Measurements from ENCODE around the gene GAD2.

Gene GAD2

DNA sequence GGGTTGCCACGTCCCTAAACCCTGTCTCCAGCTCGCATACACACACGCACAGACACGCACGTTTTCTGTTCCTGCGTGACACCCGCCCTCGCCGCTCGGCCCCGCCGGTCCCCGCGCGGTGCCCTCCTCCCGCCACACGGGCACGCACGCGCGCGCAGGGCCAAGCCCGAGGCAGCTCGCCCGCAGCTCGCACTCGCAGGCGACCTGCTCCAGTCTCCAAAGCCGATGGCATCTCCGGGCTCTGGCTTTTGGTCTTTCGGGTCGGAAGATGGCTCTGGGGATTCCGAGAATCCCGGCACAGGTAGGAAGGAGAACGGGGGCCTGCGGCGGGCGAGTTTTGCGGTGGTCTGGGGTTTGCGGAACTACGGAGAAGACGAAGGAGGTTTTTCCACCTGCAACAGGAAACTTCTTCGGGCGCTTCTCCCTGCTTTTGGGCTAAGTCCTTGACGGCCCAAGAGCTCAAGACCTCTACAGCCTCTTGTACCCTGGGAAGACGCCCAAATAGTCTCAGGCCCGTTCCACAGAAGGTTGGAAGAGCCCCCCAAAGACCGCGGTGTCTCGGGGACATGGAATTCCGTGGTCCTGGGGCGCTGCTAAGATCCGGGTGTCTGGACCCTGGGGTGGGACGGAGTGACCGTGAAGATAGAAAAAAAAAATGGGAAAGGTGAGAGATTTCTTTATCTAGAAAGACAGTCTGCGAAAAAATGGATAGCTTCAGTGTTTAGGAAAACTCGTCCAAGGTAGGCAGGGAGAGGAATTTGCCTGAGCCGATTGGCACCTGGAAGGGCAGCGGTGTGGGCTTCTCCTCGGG lies at the start of gene GAD2:
Gene GAD2 (plus strand): TSS at position 190 of the 811 bp plus-strand sequence. CDS start 36 bp downstream, at position 226.
- no peak for DNase-seq

DNA sequence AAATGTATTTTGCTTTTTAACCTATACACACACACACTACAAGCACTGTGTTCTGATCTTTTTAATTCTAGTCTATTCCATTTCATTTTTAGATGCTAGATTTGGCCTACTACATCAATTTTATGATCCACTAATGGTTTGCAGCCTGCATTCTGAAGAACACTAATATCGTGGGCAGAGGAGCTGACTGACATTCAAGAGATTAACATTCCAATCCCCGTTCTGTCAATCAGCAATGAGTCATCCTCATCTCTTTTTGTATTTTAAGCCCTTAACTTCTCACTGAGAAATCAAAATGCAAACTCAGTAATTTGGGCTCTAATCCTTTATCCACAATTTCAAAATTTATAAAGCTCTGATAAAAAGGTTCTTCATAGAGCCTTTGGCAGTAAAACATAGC lies 47.1 kb upstream of the GAD2 start:
- no peak for DNase-seq

DNA sequence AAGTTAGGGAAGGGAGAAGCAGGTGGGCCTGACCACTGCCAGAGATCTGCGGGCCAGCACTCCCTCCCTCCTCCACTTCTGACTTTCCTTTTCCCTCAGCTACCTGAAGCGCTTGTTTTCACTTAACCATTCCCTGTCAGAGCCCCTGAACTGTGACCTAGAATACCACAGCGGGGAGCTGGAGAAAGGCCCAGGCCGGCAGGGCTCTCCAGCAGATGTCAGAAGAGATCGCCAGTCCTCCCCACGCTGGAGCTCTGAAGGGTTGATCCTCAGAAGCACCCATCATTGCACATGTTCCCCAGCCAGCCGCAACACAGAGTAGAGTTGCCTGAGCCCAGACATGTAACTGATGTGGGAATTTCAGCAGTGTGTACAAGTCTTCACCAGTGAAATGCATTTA lies 44.4 kb upstream of the GAD2 start:
- no peak for DNase-seq

DNA sequence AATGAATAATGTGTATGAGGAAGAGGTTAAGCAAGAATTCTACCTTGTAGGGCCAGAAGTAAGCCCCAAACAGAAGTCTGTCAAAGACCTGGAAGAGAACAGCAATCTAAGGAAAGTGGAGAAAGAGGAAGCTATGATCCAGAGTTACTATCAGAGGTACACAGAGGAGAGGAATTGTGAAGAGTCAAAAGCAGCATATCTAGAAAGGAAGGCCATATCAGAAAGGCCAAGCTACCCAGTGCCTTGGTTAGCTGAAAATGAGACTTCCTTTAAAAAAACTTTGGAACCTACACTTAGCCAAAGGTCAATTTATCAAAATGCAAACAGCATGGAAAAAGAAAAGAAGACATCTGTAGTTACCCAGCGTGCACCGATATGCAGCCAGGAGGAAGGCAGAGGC lies 42.7 kb upstream of the GAD2 start:
- no peak for DNase-seq

DNA sequence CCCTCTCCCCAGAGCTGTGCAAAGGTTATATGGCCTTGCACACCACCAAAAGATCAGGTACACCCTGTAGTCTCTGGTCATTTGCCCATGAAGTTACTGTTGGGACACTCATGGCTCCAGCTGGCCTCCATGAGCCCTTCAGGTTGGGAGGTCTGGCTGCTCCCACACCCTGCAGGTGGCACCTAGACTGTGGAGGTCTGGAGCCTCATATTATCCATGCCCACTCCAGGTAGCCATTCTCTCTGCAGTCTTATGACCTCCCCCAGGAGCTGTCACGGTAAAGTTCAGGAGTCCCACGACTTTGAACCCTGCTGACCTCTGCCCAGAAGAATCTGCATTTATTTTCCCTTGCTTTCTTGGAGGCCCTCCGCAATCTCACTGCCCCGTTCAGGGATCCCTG lies 39.2 kb upstream of the GAD2 start:
- no peak for DNase-seq

DNA sequence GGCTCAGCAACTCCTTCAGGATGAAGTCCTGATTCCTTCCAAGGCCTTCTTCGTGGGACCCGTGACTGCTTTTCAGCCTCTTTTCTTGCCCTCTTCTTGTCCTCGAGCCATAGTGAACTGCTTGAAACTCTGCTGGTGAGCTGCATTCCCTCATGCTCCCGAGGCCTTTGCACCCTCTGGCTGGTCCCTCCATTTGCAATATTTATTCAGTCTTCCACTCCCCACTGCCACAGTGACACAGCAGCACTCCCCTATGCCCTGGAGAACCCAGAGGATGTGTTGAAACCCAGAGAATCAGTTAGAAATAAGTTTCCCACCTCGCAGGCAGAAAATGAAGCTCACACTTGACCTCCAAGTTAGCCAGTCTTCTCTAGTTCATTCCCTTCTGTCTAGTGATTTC lies 22.3 kb upstream of the GAD2 start:
- DNase-seq = no peak

DNA sequence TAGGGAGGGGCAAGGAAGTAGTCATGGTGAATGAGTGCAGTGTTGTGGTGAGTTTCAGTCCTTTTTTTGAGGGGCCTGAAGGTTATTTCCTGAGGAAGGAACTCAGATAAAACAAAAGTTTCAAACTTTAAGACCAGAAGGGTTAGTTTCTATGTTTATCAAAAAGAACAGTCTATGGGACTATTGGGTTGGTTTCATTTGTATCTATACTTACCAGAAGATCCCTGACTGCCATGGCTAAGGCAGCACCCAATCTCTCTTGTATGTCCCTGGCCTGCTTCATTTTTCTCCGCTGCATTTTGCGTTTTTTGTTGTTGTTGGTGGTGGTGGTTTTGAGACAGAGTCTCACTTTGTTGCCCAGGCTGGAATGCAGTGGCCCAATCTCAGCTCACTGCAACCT lies 19.3 kb upstream of the GAD2 start:
- DNase-seq = no peak

DNA sequence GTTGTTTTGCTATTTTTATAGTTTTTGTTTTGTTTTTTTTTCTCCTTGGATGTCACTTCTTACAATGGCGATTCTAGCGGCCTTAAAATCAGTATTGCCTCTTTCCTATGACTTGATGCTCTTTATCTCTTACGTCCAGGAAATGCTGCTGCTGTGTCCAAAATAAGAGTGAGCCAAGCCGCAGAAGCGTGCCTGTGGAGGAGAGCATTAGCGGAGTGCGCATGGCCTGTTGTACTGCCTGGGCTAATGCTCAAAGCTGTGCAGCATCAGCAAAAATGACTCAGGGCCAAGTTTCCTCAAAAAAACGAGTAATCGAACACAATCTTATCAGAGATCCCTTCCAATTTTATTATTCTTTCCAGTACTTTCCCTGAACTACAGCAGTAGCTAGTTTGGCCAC lies 18.5 kb upstream of the GAD2 start:
- DNase-seq = no peak

DNA sequence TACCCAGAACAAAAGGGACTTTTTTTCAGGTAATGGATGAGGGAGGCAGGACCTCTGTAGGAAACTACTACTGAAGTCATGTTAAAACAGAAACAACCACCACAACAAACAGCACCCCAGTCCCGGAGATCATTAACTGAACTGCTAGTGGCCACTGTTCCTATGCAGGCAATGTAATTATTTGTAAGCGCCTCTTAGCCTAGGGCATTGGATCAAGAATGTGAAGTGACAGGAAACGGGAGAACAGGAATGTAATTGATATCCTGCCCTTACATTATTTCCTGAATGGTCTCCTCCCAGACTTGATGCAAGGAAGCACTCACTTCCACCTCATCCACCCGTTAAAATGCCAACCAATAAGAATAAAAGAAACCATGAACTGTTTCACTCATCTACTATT lies 16.7 kb upstream of the GAD2 start:
- DNase-seq = no peak

DNA sequence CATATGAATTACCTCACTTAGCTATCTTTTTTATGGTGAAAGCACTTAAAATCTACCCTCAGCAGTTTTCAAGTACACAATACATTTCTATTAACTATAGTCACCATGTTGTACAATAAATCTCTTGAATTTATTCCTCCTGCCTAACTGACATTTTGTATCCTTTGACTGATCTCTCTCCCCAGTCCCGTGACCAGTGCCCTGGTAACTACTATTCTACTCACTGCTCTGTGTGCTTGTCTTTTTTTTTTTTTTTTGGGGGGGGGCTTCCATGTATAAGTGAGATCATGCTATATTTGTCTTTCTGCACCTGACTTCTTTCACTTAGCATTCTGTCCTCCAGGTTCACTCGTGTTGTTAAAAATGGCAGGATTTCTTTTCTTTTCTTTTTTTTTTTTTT lies 11.4 kb upstream of the GAD2 start:
- no peak for DNase-seq

DNA sequence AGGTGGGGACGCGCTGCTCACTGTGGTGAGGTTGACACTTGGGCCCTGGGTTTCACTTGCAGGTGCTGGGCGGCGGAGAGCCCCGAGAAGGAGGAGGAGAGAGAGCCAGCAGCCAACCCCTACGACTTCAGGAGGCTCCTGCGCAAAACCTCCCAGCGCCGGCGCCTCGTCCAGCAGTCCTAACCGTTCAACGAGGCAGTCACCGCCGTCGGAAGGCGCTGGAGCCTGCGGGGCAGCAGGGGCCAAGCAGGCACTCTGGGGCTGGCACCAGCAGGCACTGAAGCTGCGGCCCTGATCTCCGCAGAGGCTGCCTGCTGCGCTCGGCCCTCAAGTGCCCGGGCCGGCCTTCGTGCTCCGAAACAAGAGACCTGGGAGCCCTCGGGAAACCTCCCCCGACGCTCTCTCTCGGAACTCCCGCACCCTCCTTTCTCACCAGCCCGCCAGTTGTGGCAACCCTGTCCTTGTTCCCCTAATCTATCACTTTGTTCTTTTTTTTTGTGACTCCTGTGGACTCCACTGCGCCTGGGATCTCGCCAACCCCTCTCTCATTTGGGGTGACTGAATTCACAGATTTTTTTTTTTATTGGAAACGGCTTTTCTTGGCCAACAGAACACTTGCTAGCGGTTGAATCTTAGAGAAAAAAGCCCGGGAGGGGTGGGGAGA lies 4.7 kb upstream of the GAD2 start:
- no peak for DNase-seq

DNA sequence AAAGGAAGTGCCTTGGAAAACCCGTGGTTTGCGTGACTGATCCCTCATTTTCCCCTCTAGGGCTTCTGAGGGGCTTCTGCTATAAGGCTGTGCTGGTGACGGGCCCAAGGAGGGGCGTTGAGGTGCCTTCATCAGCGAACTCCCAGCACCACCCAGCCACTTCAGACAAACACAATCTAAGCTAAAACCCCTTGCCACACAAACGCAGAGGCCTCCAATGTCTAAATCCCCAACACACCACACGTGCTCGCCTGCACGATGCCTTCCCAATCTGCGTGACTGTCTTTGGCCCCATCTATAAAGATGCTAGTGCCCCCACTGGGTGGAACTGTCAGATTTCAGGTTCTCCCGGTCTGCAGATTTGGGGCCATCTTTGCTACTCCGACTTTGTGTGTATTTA lies 4.1 kb upstream of the GAD2 start:
- DNase-seq = no peak

DNA sequence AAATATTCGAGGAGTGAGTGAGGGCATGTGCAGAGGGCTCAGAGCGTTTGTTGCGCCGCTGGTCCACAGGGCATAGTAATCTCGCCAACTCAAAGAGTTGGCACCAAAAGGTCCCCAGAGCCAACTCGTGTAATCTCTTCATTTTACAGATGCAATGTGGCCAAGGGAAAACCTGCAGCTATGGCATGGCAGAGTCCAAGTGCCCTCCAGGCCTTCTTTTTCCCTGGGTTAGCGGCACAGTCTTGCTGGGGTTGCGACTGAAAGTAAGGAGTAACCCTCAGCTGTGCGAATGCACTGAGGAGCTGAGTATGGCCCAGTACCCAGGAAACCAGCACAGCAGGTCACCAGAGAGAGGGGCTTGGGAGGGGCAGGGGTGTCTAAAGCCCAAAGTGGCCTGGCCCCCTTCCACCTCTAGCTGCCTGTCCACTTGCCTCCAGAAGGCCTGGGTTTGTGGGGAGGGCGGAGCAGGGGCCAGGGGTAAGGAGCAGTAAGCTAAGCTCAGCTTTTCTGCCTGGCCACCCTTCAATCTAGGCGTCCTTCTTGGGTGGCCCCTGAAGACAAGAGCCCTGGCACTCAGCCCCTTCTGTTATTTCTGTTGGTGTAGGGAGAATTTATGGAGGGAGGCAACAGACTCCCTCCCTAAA lies 3.3 kb upstream of the GAD2 start:
- DNase-seq = no peak

DNA sequence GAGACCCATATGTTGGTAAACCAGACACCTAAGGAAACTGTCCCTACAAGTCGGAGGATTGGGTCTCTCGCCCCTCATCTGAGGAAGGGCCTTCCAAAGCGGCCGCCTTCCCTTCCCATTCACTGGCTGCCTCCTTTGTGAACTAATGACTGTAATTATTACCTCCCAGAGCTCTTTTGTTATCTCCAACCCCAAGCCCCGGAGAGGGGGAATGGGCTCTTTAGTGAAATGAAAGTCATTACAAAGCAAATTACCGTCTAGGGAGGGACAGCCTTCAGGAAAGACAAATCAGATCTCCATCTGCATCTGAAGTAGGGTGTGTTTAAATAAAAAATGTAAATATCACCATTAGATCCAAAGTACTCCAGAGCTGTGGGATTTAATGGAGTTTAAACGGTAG lies 2.6 kb upstream of the GAD2 start:
- no peak for DNase-seq

DNA sequence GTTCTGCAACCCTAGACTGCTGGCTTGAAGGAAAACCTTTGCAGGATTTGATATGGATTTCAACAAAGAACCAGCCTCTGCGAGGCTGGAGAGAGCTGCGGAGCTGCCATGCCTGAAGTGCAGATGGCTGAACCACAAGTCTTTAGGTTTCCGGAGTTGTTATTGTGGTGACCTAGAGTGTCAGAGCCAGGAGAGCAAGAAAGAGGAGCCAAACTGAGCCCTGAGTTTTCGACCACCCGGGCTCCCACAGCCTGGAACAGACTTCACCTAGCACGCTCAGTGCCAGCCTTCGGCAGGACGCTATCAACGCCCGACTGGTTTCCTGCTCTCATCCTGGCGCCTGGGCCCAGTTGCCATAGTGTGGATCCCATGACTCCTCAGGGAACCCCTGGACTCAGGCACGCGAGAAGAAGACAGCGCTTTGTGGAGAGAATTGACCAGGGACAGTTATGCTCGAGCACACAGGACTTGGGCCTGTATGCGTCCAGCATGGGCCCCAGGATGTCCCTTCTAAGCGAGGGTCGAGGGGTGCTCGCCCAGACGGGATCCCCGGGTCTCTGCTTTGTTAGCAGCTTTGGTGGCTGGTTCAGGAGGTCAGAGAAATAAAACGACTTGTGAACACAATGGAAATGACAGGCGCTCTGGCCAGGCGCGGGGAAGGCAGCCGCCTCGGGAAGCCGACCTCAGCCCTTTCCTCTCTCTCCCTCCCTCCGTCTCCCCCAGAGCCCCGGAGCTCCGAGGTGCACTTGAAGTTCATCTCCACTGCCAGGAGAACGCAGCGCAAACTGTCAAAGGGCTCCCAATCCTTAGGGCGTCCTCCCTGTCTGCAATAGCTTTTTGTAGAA lies 1.8 kb upstream of the GAD2 start:
- no peak for DNase-seq

DNA sequence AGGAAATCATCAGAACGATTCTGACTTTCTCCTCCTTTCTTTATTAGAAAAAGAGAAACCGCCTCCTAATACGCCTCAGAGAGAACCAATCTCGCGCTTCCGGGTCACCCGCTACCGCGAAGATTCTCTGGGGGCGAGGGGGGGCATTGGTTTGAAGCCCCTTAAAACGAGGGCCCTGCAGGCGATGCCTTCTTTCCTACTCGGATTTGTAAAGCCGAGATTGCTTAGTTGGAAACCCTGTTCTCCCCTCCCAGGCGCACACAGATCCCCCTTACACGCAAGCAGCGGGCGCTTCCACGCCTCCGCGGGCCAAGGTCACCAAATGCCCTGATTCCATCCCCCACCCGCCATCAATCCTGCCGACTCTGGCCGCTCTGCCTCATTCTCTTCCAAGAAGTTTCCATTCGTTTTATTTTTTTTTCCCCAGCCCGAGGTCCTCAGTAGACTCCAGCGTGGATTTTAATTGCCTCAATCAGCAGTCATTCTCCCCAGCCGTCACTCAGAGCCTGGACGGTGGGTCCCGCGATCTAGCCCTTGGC lies 1.1 kb upstream of the GAD2 start:
- DNase-seq = no peak

DNA sequence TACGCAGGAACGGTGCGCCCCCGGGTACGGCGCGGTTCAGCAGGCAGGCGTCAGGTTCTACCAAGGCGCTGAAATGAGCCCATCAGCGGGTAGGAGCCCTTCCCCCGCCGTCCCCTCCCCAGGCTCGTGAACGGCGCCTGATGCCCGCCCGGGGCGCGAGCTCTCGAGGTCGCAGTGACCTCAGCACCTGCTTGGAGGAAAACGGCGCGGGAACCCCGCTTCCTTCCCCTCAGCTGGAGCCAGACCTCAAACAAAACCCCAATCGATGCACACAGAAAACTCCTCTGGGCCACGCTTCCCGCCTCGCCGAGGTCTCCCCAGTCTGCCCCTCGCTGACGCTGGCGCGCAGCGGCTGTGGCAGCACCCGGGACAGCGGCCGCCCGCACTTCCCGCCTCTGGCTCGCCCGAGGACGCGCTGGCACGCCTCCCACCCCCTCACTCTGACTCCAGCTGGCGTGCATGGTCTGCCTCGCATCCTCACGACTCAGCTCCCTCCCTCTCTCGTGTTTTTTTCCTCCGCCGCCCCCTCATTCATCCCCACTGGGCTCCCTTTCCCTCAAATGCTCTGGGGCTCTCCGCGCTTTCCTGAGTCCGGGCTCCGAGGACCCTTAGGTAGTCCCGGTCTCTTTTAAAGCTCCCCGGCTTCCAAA lies 514 bp upstream of the GAD2 start:
- peak; percentile 49 for DNase-seq

DNA sequence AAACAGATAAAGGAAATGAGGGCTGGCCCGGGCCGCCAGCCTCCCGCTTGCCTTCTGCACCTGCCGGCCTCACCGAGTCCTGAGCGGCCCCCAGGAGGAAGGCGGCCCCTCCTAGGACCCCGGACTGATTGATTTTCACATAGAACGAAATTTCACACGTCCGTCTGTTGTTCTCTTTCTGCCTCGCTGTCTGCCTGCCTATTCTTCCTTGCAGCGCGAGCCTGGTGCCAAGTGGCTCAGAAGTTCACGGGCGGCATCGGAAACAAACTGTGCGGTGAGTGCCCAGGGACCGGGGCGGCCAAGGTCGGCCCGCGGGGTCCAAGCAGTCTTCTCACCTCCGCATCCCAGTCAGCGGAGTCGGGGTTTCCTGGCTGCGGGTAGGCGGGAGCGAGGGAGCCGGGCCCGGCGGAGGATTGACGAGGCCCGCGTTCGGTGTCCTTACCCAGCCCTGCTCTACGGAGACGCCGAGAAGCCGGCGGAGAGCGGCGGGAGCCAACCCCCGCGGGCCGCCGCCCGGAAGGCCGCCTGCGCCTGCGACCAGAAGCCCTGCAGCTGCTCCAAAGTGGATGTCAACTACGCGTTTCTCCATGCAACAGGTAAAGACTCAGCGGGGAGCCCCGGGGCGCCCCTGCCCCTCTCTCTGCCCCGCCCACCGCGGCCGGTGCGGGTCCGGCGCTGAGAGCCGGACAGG lies 967 bp downstream of the GAD2 start:
- DNase-seq = no peak

DNA sequence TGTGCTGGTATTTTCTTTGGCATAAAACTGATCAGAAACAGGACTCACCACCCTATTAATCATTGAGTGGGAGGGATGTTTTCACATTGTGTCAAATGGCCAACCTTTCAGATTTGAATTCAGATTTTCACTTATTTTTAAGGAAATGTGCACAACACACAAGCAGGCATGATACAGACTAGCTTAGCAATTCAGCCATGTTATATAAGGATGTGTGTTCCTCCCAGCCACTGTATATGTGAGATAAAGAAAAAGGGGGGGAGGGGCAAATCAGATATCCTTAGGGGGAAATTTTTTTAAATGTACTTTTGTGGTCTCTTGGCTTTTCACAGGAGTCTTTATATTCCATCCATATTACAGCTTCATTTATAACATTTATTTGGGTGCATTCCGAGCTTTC lies 3.1 kb downstream of the GAD2 start:
- DNase-seq = no peak

DNA sequence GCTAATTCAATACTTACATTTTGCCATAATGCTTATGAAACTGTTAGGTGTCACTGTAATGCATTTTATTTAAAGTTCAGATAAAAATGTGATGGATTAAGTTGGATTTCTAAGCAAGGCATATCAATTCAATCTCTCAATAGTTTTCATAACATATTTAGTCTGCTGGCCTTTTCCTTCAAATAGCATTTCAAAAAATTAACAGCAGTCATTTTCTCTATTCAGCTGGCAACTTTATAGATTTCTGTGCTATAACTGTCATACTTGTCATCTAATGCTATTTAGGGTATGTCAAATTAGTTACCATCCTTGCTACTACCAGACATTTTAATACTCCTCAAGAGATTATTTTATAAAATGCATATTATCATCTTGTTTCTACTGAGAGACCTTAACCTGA lies 4.3 kb downstream of the GAD2 start:
- DNase-seq = no peak

DNA sequence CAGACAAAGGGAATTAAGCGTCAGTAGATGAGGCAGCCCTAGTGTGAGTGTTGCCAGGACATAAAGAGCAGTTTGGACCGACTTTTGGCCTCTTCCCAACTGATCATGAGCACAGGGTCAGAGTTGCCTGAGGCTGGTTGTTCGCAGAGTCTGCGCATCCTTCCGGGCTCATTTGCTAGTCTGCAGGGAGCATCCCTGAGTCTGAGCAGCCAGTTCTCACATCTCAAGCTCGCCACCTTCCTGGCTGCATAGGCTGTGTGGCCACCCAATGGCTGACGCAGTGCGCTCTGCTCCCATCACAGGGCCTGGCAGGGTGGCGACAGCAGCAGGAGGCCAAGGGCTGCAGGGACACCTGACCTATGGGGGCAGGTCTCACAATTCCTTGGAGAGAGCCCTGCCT lies 5.0 kb downstream of the GAD2 start:
- no peak for DNase-seq

DNA sequence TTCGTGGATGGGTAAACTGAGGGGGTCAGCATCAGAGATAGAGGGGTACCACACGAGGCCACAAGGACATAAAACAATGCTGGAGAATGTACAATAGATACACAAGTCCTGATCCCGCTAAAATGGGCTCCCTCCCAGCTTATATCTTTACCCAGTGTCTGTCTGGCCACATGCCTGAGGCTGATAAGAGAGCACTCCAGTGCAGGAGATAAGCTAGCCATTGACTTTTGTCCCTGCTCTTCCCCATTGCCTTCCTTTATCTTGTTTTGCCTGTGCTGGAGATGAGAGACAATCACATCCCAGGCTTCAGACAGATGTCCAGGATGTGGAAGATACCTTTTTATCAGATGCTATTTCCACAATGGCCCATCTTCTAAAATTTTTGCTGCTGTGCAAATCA lies 6.0 kb downstream of the GAD2 start:
- peak; percentile 19 for DNase-seq
